PC-9 (cell line): ENCODE data around the gene FRG1.
"Not testable (repeated sequence)": the region's sequence is repeated elsewhere in the genome, so short reads cannot be mapped to it uniquely, and the experiment has no call there.

ENCODE experiments used
- CTCF ChIP-seq: fragments of 200-600 bp; sonication (generic); conservative IDR thresholded peaks from 2 replicates; pipeline ENCODE4 v1.6.1; 2017; ENCODE audit warnings: mixed run types, antibody characterized with exemption, mild to moderate bottlenecking, moderate library complexity
- EZH2 ChIP-seq: fragments of 200-600 bp; sonication (generic); IDR thresholded peaks from 2 replicates; pipeline ENCODE4 v1.8.0; 2017; ENCODE audit warnings: antibody characterized with exemption, low read depth

- TF ChIP-seq EZH2, CTCF: not testable (repeated sequence)
Measured at GRCh38 chr4:189983916-189984526, 43.3 kb downstream of the FRG1 start.
